OCI-LY7 (cell line): ENCODE results near the gene NTN4.

Source experiments
- EZH2phosphoT487 ChIP-seq: fragments of 200-600 bp; sonication (generic); IDR thresholded peaks from 2 replicates; pipeline ENCODE4 v1.6.1; 2018; ENCODE audit warnings: low read depth, borderline replicate concordance, mild to moderate bottlenecking, mixed run types, antibody characterized with exemption, low read length, moderate library complexity, mixed read lengths
- TF ChIP-seq, protein P1 (sequence below): fragments of 200-600 bp; sonication (generic); conservative IDR thresholded peaks from 2 replicates; pipeline ENCODE4 v1.5.1; 2014; ENCODE audit warnings: mild to moderate bottlenecking, antibody characterized with exemption, low read length, moderate library complexity, mixed read lengths

DNA sequence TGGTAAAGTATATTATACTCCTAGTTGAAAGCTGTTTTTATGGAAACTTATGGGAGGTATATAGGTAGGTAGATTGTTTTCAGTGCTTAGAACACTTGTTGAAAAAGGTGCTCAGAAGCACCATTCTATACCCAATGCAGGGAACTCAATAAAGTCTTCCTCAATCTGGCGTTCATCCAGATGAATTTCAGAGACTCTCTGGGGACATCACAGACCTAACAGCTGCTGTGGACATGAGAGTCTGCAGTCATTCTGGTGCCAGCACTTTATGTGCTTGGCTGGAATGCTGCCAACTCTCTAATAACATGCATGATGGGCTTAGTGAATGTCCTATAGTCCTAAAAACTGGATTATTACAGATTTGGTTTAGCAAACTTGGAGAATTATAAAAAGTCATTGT lies 115.9 kb downstream of the NTN4 start:
- TF ChIP-seq, protein P1, sequence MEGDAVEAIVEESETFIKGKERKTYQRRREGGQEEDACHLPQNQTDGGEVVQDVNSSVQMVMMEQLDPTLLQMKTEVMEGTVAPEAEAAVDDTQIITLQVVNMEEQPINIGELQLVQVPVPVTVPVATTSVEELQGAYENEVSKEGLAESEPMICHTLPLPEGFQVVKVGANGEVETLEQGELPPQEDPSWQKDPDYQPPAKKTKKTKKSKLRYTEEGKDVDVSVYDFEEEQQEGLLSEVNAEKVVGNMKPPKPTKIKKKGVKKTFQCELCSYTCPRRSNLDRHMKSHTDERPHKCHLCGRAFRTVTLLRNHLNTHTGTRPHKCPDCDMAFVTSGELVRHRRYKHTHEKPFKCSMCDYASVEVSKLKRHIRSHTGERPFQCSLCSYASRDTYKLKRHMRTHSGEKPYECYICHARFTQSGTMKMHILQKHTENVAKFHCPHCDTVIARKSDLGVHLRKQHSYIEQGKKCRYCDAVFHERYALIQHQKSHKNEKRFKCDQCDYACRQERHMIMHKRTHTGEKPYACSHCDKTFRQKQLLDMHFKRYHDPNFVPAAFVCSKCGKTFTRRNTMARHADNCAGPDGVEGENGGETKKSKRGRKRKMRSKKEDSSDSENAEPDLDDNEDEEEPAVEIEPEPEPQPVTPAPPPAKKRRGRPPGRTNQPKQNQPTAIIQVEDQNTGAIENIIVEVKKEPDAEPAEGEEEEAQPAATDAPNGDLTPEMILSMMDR = no peak
- TF ChIP-seq EZH2phosphoT487 = no peak
